Measurements from ENCODE around the gene DSEL. TPM values are rescaled to one million over a fixed set of nuclear protein-coding genes. Genes with fewer than 3 reads are reported as not detected.

The DSEL gene
- total RNA-seq, 4 donors from 2014 or later = 8.6 to 10.0 (median 9.1) TPM

DNA sequence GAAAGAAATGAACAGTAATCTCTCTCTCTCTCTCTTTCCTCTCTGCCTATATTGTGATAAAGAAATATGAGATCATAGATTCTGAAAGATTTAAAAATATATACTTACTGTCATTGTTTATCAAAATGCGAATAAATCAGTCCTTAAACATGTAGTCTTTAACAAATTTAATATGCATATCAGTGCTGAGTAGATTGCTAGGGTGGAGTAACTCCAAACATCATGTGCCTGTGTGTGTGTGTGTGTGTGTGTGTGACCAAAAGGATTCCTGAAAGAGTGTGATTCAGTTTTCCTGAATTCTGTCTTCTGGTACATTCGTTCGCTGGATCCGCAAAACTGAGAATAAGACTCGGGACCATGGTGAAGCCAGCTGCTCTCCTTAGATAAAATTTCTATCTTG lies 24.0 kb upstream of the DSEL start:
- TF ChIP-seq POLR2AphosphoS5 (IDR thresholded peaks at IDR 0.05) = no peak
- no peak overlapping the region for H3K4me3 ChIP-seq
- DNase-seq (ENCODE audit: extremely low spot score) = no peak
- WGBS = 86% methylated on average over 5 of the region's 5 CpGs
- H3K36me3 ChIP-seq = no peaks in the 10 kb centered on the region
- no peaks in the 10 kb centered on the region for H3K27me3 ChIP-seq
- intact Hi-C loops (cut with DNase I) = no loop called here
- H3K27ac ChIP-seq (replicated peaks in 1 of 4) = no peak overlapping the region
- H3K9me3 ChIP-seq = no peaks in the 10 kb centered on the region
- no peaks in the 10 kb centered on the region for H3K4me1 ChIP-seq

DNA sequence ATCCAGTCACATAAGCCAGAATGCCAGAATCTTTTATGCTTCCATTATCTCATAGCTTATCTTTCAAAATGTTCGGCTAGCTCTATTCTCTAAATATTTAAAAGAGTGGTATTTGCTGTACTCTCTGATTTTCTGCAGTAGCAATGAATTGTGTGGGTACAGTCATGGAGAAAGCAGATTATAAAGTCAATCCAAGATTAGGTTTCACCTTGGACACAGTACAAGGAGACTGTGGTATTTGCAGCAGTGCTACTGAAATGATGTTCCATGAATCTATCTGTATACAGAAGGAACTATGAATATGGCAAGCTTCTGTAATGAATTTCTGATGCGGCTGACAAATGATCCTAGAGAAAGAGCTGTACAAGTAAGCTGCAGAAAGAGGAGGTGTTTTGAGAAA lies 15.4 kb upstream of the DSEL start:
- intact Hi-C loops (cut with DNase I) = no loop called here
- no peaks in the 10 kb centered on the region for H3K9me3 ChIP-seq
- H3K4me3 ChIP-seq = no peak overlapping the region
- no peaks in the 10 kb centered on the region for H3K4me1 ChIP-seq
- 87% methylated on average over 2 of the region's 2 CpGs for WGBS
- H3K27ac ChIP-seq (replicated peaks in 1 of 4) = no peak overlapping the region
- no peak for TF ChIP-seq EP300 (IDR thresholded peaks at IDR 0.05)
- TF ChIP-seq, protein P1, sequence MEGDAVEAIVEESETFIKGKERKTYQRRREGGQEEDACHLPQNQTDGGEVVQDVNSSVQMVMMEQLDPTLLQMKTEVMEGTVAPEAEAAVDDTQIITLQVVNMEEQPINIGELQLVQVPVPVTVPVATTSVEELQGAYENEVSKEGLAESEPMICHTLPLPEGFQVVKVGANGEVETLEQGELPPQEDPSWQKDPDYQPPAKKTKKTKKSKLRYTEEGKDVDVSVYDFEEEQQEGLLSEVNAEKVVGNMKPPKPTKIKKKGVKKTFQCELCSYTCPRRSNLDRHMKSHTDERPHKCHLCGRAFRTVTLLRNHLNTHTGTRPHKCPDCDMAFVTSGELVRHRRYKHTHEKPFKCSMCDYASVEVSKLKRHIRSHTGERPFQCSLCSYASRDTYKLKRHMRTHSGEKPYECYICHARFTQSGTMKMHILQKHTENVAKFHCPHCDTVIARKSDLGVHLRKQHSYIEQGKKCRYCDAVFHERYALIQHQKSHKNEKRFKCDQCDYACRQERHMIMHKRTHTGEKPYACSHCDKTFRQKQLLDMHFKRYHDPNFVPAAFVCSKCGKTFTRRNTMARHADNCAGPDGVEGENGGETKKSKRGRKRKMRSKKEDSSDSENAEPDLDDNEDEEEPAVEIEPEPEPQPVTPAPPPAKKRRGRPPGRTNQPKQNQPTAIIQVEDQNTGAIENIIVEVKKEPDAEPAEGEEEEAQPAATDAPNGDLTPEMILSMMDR (IDR thresholded peaks at IDR 0.05) = no peak
- no peak for TF ChIP-seq POLR2AphosphoS5 (IDR thresholded peaks at IDR 0.05)
- no peak for TF ChIP-seq POLR2A (IDR thresholded peaks at IDR 0.05; ENCODE audit: low read depth)
- no peak for DNase-seq (ENCODE audit: extremely low spot score)
- no peaks in the 10 kb centered on the region for H3K36me3 ChIP-seq
- H3K27me3 ChIP-seq = no peaks in the 10 kb centered on the region

DNA sequence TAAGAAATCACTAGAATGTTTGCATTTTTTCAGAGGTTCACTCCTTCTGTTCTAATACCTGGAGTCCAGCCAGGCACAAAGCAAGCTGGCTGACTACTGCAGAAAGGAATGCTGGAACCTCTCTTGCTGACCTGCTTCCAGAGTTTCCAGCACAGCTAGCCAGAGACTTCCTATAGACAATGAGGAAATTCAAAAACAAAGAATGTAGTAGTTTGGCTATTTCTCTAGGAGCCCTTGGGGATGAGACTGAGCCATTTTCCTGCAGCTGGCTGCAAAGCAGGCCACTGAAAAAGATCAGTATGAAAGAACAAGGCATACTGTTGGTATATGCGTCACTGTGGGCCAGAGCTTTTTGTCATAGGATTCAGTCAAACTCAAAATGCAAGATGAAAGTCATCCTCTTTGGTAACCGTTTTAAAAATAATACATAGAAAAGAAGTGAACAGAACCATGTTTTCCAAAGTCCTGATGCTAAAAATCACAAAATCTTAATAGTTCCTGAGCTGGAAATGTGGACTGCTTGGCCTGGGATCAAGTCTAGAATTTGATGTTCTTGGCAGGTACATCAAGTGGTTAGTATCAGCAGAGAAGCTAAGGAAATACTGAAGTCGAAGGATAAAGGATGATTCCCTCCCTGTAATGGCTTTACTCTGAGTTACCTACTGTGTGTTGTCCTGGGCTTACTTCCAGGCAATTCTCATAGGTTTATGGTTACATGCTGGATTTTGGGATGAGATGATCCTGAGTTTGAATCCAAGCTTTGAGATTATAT lies 9.0 kb upstream of the DSEL start:
- no peaks in the 10 kb centered on the region for H3K27me3 ChIP-seq
- intact Hi-C loops (cut with DNase I) = no loop called here

DNA sequence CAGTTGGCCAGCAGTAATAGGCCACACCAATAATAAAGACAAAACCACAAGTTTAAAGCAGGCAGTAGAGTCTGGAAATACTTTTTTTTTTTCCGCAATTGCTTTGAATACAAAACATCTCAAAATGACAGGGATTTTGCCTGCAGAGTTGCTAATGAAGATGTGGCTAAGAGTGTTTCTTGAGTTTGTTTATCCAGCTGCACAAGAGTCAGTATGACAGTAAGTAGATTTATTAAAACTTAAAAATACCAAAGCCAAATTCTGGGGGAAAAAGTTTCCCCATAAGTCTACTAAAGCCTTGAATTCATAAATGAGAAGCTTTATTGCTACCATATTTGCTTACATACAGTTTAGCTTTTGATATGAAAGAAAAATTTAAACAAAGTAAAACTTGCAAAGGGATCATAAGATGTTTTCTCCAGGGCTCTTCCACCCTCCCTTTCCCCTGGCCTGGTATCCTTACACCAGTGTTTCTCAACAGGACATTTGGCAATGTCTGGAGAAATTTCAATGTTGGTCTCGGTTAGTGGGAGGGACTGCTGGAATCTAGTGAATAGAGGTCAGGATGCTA lies 3.9 kb upstream of the DSEL start:
- no peak for DNase-seq (ENCODE audit: extremely low spot score)
- H3K4me3 ChIP-seq = no peak overlapping the region
- H3K9me3 ChIP-seq = no peaks in the 10 kb centered on the region
- peak overlapping the region; percentile 42 to 59 (median 50) for H3K27ac ChIP-seq (replicated peaks in 1 of 4)
- no peaks in the 10 kb centered on the region for H3K27me3 ChIP-seq
- H3K36me3 ChIP-seq = no peaks in the 10 kb centered on the region
- TF ChIP-seq POLR2A (IDR thresholded peaks at IDR 0.05; ENCODE audit: low read depth) (no peak), POLR2AphosphoS5 (IDR thresholded peaks at IDR 0.05) (peak; percentile 30 to 40)
- 33% methylated on average over 2 of the region's 2 CpGs for WGBS
- intact Hi-C loops (cut with DNase I) = no loop called here
- H3K4me1 ChIP-seq = peaks cover 21 to 58% (median 48%) of the 10 kb centered on the region in 4 donors

More for the DNA sequence above, 9.0 kb upstream of the DSEL start:
- Histone ChIP-seq H3K27ac (replicated peaks in 1 of 4) (peak overlapping the region; percentile 50 to 76 (median 70)), H3K4me1 (peaks cover 14 to 34% (median 30%) of the 10 kb centered on the region in 4 donors), H3K4me3 (no peak overlapping the region), H3K36me3 (no peaks in the 10 kb centered on the region), H3K9me3 (no peaks in the 10 kb centered on the region)
- WGBS = 31% methylated on average over 3 of the region's 3 CpGs
- peak in 1 of 2 donors; percentile 64 for TF ChIP-seq POLR2AphosphoS5 (IDR thresholded peaks at IDR 0.05)
- no peak for TF ChIP-seq POLR2A (IDR thresholded peaks at IDR 0.05; ENCODE audit: low read depth)
- DNase-seq (ENCODE audit: extremely low spot score) = no peak

DNA sequence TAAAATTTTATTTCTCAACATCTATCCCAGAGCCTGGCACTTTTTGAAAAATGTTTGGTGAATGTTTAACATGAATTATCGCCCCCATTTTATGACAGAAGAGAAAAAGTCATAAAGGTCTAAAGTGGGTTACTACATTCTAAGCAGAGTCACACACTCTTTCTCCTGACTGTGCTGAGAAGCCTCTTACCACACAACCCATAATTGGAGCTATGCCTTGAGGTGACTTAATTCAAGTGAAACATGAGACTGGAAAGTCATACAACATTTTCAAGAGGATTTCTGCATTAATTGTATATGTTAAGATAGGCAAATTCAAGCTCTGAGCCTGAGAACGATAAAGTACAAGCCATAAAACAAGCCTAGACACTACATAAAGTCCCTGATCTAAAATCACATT lies 3.1 kb upstream of the DSEL start:
- Histone ChIP-seq H3K36me3 (no peaks in the 10 kb centered on the region), H3K9me3 (no peaks in the 10 kb centered on the region), H3K27me3 (no peaks in the 10 kb centered on the region), H3K27ac (replicated peaks in 1 of 4) (peak overlapping the region; percentile 34 to 55 (median 43)), H3K4me3 (no peak overlapping the region), H3K4me1 (peaks cover 12 to 56% (median 48%) of the 10 kb centered on the region in 4 donors)
- TF ChIP-seq, protein P1 (IDR thresholded peaks at IDR 0.05) = no peak
- no peak for TF ChIP-seq EP300 (IDR thresholded peaks at IDR 0.05)
- TF ChIP-seq POLR2A (IDR thresholded peaks at IDR 0.05; ENCODE audit: low read depth) = no peak
- no peak for TF ChIP-seq POLR2AphosphoS5 (IDR thresholded peaks at IDR 0.05)
- WGBS = 100% methylated on average over 2 of the region's 2 CpGs
- intact Hi-C loops (cut with DNase I) = loop anchor here (10.0 kb wide), 2 partner anchors 195 to 305 kb away; no protein-coding TSS in a partner anchor
- no peak for DNase-seq (ENCODE audit: extremely low spot score)

DNA sequence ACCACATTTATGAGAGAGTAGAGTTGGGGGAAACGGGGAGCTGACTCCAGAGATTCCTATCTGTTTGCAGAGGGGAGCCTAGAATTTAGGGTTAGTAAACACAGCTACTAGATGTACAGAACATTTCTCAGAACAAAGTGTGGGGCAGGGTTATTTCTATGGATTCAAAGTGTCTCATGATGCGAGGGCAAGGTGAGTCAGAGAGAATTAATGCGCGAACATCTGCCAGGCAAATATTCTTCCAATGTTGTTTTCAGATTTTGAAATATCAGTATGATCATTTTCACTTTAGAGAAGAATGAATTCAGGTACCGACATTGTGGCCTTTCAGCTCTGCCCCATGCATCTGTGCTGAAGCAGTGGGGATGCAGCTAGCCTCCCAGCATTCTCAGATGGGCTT lies 2.0 kb upstream of the DSEL start:
- 95% methylated on average over 5 of the region's 5 CpGs for WGBS
- Histone ChIP-seq H3K4me1 (peaks cover 12 to 54% (median 50%) of the 10 kb centered on the region in 4 donors), H3K27ac (replicated peaks in 1 of 4) (peak overlapping the region; percentile 89 to 93 (median 91)), H3K9me3 (no peaks in the 10 kb centered on the region), H3K36me3 (no peaks in the 10 kb centered on the region), H3K4me3 (no peak overlapping the region), H3K27me3 (no peaks in the 10 kb centered on the region)
- no peak for TF ChIP-seq EP300 (IDR thresholded peaks at IDR 0.05)
- TF ChIP-seq, protein P1 (IDR thresholded peaks at IDR 0.05) = no peak
- no peak for TF ChIP-seq POLR2A (IDR thresholded peaks at IDR 0.05; ENCODE audit: low read depth)
- no peak for TF ChIP-seq POLR2AphosphoS5 (IDR thresholded peaks at IDR 0.05)
- intact Hi-C loops (cut with DNase I) = loop anchor here (10.0 kb wide), 2 partner anchors 196 to 304 kb away; no protein-coding TSS in a partner anchor
- DNase-seq (ENCODE audit: extremely low spot score) = no peak
